ENCODE data around the gene GDPGP1. TPM values are rescaled to one million over a fixed set of nuclear protein-coding genes. Genes with fewer than 3 reads are reported as not detected.
"Not testable (repeated sequence)": the region's sequence is repeated elsewhere in the genome, so short reads cannot be mapped to it uniquely, and the experiment has no call there.

Gene GDPGP1
- total RNA-seq, 4 donors from 2014 or later, result 8.3 to 24.0 (median 19.6) TPM

GRCh38 chr15:90249203-90249863, 15.3 kb downstream of the GDPGP1 start, which contains the start of gene TTLL13:
Gene TTLL13 (plus strand): TSS chr15:90249556. CDS start chr15:90250631, 1,075 bp downstream.
- TF ChIP-seq, protein P1, sequence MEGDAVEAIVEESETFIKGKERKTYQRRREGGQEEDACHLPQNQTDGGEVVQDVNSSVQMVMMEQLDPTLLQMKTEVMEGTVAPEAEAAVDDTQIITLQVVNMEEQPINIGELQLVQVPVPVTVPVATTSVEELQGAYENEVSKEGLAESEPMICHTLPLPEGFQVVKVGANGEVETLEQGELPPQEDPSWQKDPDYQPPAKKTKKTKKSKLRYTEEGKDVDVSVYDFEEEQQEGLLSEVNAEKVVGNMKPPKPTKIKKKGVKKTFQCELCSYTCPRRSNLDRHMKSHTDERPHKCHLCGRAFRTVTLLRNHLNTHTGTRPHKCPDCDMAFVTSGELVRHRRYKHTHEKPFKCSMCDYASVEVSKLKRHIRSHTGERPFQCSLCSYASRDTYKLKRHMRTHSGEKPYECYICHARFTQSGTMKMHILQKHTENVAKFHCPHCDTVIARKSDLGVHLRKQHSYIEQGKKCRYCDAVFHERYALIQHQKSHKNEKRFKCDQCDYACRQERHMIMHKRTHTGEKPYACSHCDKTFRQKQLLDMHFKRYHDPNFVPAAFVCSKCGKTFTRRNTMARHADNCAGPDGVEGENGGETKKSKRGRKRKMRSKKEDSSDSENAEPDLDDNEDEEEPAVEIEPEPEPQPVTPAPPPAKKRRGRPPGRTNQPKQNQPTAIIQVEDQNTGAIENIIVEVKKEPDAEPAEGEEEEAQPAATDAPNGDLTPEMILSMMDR (IDR thresholded peaks at IDR 0.05), result peak in 1 of 6 experiments; percentile 6
- peak; percentile 23 to 31 for TF ChIP-seq POLR2A (IDR thresholded peaks at IDR 0.05)
- peak; percentile 87 to 99 (median 97) for DNase-seq
- H3K4me3 ChIP-seq, result peak within 1 kb of the TSS; percentile 41 to 78 (median 56)
- H3K36me3 ChIP-seq, result no peaks in the 10 kb centered on the region
- no peaks in the 10 kb centered on the region for H3K9me3 ChIP-seq
- H3K27ac ChIP-seq, result peak within 1 kb of the TSS in 3 of 4 donors; percentile 15 to 31 (median 22)
- no peaks in the 10 kb centered on the region for H3K27me3 ChIP-seq
- H3K4me1 ChIP-seq, result peaks cover 0 to 10% (median 0%) of the 10 kb centered on the region in 4 donors

- no peak overlapping the region for H3K27ac ChIP-seq
- H3K9me3 ChIP-seq, result no peaks in the 10 kb centered on the region
- H3K4me1 ChIP-seq, result peaks cover 0 to 13% (median 0%) of the 10 kb centered on the region in 4 donors
- no peak for DNase-seq
- TF ChIP-seq, protein P1 (IDR thresholded peaks at IDR 0.05), result no peak
- no peak for TF ChIP-seq POLR2A (IDR thresholded peaks at IDR 0.05)
- H3K4me3 ChIP-seq, result no peak overlapping the region
- no peaks in the 10 kb centered on the region for H3K27me3 ChIP-seq
- no peaks in the 10 kb centered on the region for H3K36me3 ChIP-seq
Measured at GRCh38 chr15:90257776-90258175, 23.8 kb downstream of the GDPGP1 start.

DNA sequence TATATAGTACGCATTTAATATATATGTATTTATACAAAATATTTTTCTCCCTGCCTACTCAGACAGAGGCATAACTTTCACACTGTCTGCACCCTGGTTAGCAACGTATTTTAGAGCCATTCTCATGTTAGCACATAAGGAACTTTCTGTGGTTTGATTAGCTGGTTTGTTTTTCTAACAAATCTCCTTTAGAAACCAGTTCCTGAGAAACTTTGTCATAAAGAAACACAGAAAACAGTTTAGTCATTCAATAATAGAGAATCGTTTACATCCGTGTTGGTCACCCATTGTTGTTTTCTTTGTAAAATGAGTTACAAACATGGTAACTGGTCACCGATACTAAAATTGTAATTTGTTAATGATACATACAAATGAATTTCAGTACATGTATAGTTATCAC, 25.5 kb downstream of the GDPGP1 start:
- Histone ChIP-seq H3K27me3 (no peaks in the 10 kb centered on the region), H3K4me1 (peaks cover 0 to 21% (median 2%) of the 10 kb centered on the region in 4 donors), H3K27ac (no peak overlapping the region), H3K4me3 (no peak overlapping the region), H3K9me3 (no peaks in the 10 kb centered on the region), H3K36me3 (no peaks in the 10 kb centered on the region)
- TF ChIP-seq POLR2A (IDR thresholded peaks at IDR 0.05), result no peak
- DNase-seq, result no peak

DNA sequence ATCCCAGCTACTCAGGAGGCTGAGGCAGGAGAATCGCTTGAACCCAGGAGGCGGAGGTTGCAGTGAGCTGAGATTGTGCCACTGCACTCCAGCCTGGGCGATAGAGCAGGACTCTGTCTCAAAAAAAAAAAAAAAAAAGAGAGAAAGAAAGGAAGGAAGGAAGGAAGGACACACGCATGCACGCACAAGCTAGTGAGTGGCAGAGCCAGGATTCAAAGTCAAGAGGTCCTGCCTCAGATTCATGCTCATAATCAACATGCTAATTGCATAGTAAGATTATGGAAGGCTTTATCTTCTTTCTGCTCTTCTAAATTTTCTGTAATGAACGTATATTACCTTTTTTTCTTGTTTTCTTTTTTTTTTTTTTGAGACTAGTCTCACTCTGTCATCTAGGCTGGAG, 26.7 kb downstream of the GDPGP1 start:
- not testable (repeated sequence) for H3K9me3 ChIP-seq, H3K4me3 ChIP-seq, H3K36me3 ChIP-seq, H3K27ac ChIP-seq, DNase-seq, H3K27me3 ChIP-seq
- peaks cover 0 to 26% (median 3%) of the 10 kb centered on the region in 4 donors for H3K4me1 ChIP-seq

GRCh38 chr15:90261811-90262210, 27.8 kb downstream of the GDPGP1 start:
- no peak overlapping the region for H3K4me3 ChIP-seq
- no peaks in the 10 kb centered on the region for H3K9me3 ChIP-seq
- H3K27me3 ChIP-seq, result no peaks in the 10 kb centered on the region
- H3K27ac ChIP-seq, result peak overlapping the region in 2 of 4 donors; percentile 34 to 39
- H3K4me1 ChIP-seq, result peaks cover 0 to 29% (median 4%) of the 10 kb centered on the region in 4 donors
- H3K36me3 ChIP-seq, result no peaks in the 10 kb centered on the region
- TF ChIP-seq, protein P1 (IDR thresholded peaks at IDR 0.05), result no peak
- TF ChIP-seq POLR2A (IDR thresholded peaks at IDR 0.05), result no peak
- no peak for DNase-seq

DNA sequence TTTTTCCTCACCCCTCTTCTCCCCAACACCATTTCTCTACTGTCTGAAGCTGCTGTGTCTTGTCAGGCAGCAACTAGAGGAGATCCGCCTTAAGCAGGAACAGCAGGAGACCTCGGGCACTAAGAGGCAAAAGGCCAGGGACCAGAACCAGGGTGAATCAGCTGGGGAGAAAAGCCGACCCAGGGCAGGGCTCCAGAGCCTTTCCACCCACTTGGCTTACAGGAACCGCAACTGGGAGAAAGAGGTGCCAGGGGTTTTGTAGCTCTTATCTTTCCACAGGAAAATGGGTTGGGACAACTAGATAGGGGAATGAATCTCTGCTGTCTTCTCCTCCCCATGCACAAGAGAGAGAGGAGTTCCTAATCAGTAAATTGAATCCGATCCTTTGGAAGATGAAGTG, 28.4 kb downstream of the GDPGP1 start:
- no peak for DNase-seq
- H3K9me3 ChIP-seq, result no peaks in the 10 kb centered on the region
- H3K27me3 ChIP-seq, result no peaks in the 10 kb centered on the region
- no peaks in the 10 kb centered on the region for H3K36me3 ChIP-seq
- no peak overlapping the region for H3K4me3 ChIP-seq
- peak overlapping the region in 1 of 4 donors; percentile 34 for H3K27ac ChIP-seq
- peaks cover 3 to 35% (median 7%) of the 10 kb centered on the region in 4 donors for H3K4me1 ChIP-seq
- TF ChIP-seq, protein P1 (IDR thresholded peaks at IDR 0.05), result no peak
- TF ChIP-seq POLR2A (IDR thresholded peaks at IDR 0.05), result no peak
